GM19467 (cell line): ENCODE results near the gene CWC22.
"Not testable (repeated sequence)": the region's sequence is repeated elsewhere in the genome, so short reads cannot be mapped to it uniquely, and the experiment has no call there.

Experiments
- ATAC-seq: cut with Tn5 transposase; IDR thresholded peaks from one replicate; pipeline ENCODE4 v1.9.1; 2021; ENCODE audit warnings: mild to moderate bottlenecking, moderate library complexity; ENCODE audit not compliant: unreplicated experiment

Gene CWC22

DNA sequence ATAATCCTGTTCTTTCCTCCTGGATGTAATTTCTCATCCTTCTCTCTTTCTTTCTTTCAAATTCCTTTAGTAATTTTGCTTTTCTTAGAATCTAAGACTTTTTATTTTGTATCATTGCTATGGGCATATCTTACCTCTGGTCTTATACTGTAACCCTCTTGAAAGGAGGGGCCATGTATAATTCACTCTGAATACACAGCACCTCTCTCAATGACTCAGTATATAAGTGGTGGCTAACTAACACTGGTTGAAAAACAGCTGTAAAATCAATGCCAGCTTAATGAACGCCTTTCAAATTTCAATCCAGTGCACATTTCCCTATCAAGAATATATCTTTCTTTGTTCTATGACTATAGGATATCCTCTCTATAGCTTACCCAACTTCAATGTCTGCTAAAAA is 53.7 kb downstream of the CWC22 start:
- no peak for ATAC-seq

DNA sequence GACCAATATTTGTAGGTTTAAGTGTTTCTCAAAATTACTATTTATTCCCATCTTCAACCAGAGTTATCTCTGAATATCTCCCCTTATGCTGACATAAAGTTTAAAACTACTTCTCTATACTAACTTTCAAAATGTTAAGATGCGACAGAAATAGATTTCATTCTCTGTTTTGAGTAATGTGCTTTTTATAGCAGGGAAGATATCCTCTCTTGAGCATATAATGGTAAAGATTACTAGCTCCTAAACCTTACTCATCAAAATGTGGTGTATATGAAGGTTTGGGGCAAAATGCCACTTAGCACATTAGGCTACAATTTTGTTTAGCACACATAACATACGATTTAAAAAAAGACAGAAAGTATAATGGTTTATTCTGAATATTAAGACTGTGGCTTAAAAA is 54.4 kb downstream of the CWC22 start:
- no peak for ATAC-seq

DNA sequence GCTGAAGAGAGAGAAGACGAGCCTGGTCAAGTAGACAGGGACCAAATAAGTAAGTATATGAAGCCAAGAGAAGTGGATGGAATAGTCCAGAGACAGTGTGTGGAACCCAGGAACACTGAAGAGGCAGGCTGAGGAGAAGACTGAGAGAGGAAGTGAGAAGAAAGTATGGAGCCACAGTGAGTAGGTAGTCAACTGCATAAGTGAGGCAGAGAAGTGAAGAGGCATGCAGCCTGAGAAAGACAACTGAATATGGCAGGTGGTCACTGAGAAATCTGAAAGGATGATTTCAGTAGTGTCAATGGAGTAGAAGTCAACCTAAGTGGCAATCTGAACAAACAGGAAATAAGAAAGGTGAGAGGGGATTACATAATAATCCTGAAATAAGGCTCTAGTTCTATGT is 55.4 kb downstream of the CWC22 start:
- ATAC-seq: no peak

DNA sequence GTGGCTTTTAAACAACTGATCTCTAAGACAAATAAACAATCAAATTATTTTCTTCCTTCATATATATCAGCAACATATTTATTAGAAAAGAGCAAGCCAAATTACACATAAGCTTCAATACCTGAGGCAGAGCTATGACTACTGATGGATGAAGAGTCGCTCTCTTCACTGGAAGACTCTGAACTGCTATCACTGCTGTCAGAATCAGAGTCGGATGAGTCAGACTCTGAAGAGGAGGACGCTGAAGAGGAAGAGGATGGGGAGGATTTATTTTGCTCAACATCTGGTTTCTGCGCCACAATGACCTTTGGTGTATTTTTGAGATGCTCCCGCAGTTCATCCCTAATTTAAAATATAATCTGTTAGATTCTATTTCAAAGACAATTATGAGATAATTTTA is 56.7 kb downstream of the CWC22 start:
- ATAC-seq: no peak

DNA sequence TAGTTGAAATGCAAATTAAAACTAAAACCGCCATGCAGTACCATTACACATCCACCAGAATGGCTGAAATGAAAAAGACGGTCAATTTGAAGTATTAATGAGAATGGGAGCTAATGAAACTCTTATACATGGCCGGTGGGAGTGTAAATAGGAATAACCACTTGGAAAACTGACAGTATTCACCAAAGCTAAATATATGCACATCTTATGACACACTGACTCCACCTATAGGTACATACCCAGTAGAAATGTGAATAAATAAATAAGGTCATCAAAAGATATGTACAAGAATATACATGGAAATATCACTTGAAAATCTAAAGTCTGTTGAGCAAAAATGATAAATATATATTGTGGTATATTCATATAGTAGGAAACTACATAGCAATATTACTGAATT is 57.7 kb downstream of the CWC22 start:
- ATAC-seq: no peak

DNA sequence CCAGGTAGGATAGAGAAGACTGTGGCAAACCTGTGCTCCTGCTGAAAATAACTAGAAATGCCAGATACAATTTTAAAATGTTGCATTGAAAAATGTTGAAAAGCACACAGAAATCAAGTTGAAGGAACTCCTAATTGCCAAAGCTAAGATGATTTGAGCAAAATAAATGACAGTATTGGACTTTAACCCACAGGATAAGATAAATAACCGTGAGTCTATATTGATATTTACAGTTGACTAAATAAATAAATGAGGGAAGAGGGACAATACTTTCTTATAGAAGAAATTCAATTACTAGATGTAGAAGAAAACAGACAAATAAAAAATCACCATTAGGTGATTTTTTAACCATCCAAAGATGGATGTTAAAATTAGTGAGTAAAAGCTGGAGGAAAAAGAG is 59.0 kb downstream of the CWC22 start:
- ATAC-seq: no peak

DNA sequence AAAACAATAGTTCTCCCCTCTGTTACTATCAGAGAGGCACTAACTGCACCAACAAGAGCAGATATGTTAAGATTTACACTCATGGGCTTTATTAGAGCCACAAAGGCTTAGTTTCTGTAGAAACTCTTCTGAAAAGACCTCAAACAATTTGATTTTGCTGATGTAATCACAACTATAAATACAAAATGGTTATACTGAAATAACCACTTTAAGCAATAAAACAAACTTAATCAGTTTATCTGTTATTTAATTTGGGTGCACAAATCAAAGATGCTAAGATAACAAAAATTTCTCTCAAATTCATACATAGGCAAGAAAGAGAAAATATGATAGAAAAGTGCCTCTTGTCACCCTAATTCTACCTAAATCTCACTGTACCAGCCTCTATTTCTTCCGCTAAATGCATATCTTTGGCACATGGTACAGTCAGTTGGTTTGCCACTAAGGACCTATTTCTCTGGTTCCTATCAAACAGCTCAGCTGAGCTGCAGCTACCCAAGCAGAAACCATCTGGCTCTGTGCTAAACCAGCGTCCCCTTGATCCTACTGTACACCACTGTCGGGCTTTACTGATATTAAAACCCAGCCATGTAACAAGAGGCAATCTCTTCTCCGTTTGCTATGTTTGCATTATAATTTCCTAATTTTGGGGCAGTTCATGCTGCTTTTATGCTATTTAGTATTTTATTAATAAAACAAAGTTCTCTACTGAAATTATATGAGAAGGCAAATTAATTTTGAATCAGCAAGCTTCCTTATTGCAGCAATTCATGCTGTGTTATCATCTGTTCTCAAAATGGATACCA is 60.1 kb downstream of the CWC22 start:
- ATAC-seq: no peak

DNA sequence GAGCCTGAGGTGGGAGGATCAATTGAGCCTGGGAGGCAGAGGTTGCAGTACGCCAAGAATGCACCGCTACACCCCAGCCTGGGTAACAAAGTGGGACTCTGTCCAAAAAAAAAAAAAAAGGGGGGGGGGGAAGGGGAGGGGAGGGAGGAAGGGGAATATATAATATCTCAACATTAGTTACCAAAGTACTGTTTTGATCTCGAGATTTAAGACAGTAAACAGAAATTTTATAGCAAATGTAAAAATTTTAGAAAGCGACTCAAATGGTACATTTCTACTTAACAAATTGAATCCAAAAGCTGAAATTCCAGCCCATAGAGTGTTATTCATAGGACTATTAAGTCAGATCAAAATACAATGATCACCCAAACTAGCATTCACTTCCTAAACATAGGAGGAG is 60.8 kb downstream of the CWC22 start:
- ATAC-seq: no peak

DNA sequence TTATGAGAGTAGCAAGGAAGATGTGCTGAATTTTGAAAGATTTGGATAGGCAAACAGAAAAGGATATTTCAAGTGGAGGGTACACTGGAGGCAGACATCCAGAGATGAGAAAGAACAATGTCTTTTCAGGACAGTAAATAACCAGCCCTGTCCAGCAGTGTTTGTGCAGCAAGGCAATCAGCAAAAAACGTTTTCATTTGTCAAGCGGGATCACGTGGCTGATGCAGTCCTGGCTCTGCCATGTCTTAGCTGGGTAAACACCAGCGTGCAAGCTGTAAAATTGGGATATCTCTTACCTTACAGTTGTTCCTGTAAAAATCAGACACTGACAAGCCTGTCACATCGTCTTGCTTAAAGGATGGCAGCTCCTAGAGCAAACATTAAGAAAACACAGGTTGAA is 67.8 kb downstream of the CWC22 start:
- no peak for ATAC-seq

DNA sequence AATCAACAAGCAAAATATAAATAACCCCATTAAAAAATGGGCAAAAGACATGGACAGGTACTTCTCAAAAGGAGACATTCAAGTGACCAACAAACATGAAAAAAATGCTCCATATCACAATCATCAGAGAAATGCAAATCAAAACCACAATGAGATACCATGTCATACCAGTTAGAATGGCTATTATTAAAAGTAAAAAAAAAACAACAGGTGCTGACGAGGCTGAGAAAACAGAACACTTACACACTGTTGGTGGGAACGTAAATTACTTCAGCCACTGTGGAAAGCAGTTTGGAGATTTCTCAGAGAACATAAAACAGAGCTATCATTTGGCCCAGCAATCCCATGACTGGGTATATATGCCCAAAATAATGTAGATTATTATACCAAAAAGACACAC is 69.1 kb downstream of the CWC22 start:
- no peak for ATAC-seq

DNA sequence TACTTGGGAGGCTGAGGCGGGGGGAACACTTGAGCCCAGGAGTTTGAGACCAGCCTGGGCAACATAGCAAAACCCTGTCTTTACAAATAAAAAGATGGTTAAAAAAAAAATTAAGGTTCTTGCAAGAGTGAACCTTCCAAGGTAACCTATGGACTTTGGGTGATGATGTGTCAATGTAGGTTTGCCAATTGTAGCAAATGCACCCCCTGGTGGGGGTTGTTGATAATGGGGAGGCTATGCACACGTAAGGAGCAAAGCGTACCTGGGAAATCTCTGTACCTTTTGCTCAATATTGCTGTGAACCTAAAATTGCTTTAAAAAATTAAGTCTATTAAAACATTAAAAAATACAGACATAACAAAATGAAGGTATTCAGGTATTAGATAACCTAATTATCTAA is 70.4 kb downstream of the CWC22 start:
- no peak for ATAC-seq

DNA sequence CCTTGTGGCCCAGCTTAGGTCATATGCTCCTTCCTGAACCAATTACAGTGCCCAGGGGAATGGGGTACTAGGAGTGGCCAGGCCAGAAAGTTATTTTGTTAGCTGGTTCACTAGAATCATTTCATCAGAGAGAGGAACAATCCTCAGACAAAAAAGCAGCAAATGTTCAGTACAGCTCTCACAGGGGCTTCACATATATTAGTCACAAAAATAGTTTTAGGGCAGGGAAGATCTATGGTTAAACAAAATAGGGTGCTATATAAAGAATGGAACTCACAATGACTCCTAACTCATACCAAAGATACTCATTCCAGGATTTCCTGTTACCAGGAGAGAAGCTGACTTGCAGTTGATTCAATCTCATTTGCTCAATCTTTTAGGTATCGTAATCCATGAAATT is 71.0 kb downstream of the CWC22 start:
- no peak for ATAC-seq

DNA sequence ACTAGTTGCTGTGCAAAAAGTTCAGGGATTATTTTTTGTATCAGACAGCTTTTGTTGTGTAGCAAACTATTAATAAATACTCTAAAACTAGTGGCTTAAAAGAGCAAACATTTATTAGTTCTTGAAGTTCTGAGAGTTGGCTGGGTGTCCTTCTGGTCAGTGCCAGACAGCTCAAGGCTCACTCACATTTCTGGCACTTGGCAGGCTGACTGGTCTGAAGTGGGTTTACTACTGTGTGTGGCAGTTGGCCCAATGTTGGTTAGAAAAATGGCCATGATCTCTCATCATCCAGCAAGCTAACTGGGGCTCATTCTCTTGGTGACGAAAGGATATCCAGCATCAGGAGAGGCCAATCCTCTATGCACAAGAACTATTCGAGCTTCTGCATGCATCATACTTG is 74.3 kb downstream of the CWC22 start:
- no peak for ATAC-seq

DNA sequence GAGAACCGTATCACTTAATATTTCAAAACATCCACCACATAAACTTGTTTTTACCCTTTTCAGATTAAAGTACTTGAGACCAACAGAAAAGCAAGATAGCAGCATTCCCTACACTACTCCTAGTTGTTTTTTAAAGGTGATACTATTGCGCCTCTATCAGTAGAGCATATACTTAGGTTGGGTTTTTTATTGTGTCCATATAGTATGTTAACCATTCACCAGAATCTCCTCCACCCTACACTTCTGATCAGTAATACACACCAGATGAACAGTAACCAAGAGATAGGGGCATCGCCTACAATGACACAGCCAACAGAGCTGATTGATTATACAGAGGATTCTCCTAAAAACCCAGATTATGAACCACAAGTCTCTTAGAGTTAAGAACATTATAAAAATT is 75.6 kb downstream of the CWC22 start:
- ATAC-seq: no peak

DNA sequence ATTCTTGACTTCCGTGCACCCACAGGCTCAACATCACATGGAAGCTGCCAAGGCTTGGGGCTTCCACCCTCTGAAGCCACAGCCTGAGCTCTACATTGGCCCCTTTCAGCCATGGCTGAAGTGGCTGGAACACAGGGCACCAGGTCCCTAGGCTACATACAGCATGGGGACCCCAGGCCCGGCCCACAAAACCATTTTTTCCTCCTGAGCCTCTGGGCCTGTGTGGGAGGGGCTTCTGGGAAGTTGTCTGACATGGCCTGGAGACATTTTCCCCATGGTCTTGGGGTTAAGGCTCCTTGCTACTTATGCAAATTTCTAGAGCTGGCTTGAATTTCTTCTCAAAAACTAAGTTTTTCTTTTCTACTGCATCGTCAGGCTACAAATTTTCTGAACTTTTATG is 77.1 kb downstream of the CWC22 start:
- not testable (repeated sequence) for ATAC-seq

DNA sequence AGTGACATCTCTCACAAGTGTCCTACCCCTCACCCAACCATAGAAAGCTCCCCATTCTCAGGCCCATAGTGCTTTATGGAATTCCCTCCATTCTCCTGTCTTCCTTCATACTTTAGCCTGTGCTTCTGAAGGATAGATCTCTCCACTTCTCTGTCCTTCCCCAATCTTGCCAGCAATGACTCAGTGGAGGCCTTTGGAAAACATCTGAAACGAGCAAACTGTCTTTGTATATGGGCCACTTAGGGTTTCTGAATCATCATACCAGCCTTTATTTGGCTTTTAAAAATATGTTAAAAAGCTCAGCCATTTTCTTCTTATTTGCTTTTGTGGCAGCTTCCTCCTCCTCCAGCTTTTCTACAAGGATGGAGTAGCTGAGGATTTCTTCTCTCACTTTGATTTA is 80.1 kb downstream of the CWC22 start:
- no peak for ATAC-seq

DNA sequence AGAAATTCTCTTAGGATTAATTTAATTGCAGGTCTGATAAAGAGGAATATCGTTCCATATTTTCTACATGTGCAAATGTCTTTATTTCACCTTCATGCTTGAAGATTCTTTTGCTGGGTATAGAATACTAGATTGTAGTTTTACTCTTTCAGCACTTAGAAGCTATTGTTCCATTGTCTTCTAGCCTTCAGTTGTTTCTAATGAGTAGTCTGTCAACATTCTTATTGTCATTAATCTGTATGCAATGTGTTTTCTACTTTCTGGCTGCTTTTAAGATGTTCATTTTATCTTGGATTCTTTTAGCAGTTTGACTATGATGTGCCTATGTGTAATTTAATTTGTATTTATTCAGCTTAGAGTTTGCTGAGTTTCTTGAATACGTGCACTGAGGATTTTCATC is 81.4 kb downstream of the CWC22 start:
- ATAC-seq: no peak

DNA sequence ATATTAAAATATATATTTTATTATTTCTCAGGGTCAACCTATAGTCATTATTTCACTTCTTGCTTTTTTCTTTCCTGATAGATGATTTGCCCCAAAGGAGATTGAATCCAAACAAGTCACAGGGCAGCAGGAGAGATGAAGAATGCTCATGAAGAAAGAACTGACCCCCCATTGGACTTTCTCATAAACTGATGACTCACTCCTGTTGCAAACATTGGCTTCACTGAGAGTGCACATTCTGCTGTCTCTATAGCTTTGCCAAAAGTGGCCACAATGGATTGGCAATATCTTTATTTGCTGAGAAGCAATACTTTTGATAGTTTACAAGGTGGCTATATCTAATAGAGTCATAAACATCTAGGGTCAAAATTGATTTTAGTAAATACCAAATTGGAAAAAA is 89.8 kb downstream of the CWC22 start:
- no peak for ATAC-seq

DNA sequence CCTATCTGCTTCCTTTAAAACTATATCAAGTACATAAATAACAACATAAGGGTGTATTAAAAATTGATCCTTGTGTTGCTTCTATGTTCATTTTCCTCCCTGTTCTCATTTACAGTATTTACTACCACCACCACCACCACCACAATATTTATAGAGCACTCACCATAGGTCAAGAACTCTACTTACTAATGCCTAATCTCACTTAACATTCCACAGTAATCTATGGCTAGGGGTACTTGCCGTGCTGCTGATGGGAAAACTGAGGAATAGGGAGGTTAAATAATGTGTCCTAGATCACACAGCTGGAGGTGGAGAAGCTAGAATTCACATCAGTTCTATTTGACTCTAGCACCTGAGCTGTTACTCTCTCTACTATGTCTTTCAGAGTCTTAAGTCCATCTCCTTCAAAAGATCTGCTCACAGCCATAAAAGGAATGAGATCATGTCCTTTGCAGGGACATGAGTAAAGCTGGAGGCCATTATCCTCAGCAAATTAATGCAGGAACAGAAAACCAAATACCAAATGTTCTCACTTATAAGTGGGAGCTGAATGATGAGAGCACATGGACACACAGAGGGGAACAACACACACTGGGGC is 91.6 kb downstream of the CWC22 start:
- no peak for ATAC-seq

DNA sequence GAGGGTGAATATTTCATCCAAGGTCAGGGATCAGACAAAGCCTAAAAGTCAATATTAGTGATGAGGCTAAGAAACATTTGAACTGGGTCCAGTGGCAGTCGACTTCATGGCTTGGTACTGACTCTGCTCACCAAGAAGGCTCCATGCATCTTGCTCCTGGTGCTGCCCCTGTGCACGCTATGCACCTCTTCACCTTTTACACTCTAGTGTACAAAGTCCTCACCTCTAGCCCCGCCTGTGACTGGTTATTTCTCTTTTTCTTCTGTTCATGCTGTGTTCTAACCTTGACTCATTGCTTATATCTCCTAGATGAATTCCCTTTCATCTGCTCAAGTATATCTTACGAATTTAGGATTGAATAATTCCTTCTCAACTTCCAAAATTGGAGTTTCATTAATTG is 93.3 kb downstream of the CWC22 start:
- ATAC-seq: no peak

DNA sequence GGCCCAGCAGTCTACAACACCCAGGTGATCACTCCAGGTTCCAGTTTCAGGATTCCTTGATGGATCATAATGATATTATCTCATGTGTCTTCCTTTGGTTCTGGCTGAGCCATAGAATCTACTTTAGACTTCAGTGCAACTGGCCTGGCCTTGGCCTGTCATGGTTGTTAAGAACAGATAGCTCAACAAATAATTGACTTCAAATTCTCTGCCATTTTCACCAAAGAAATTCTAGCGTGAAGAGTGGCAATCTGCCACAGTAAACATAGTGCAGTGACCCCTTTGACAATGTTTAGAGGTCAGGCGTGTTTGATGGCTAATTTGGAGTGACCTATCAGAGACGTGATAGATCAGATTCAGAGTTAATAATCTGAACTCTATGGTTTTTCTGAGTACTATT is 95.5 kb downstream of the CWC22 start:
- ATAC-seq: no peak

DNA sequence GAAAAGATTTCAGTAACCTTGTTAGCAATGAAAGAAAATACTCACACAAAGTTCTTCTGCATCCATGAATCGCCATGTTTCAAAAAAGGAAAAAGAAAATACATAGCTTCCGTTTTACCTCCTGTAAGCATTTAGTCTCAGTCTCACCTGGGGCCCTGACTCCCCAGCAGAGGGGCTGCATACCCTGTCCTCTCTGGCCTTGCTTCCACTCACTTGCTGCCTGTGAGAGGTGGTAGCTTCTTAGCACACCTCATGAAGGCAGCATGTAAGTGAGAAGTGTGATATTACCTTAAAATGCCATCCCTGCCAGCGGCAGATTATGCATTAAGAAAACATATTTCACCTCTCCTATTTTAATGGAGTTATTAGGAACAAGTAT is 96.4 kb downstream of the CWC22 start:
- no peak for ATAC-seq
